H9 (cell line): ENCODE measurements around the gene TMEM204. TPM values are rescaled to one million over a fixed set of nuclear protein-coding genes. Genes with fewer than 3 reads are reported as not detected.

ENCODE experiments used
- DNase-seq: peaks from one replicate; pipeline ENCODE4 v3.0.0-alpha.2; 2017
- H2AFZ ChIP-seq: one replicate; pipeline ENCODE4 v1.6.1; 2013; ENCODE audit warnings: mild to moderate bottlenecking, low read length, control low read depth, moderate library complexity
- H2AK5ac ChIP-seq: 2 replicates; pipeline ENCODE4 v1.6.1; 2013; ENCODE audit warnings: low read length, control low read depth, mixed read lengths; ENCODE audit not compliant: insufficient read length
- H2BK120ac ChIP-seq: one replicate; pipeline ENCODE4 v1.6.1; 2013; ENCODE audit warnings: low read depth, mild to moderate bottlenecking, low read length, control low read depth, inconsistent platforms; ENCODE audit not compliant: poor library complexity, severe bottlenecking
- H2BK12ac ChIP-seq: 2 replicates; pipeline ENCODE4 v1.6.1; 2013; ENCODE audit warnings: low read length, control low read depth, mixed read lengths, low read depth; ENCODE audit not compliant: insufficient read length
- H2BK15ac ChIP-seq: 2 replicates; pipeline ENCODE4 v1.6.1; 2013; ENCODE audit warnings: low read depth, low read length, control low read depth
- H2BK20ac ChIP-seq: one replicate; pipeline ENCODE4 v1.6.1; 2013; ENCODE audit warnings: low read depth, mild to moderate bottlenecking, low read length, control low read depth, inconsistent platforms; ENCODE audit not compliant: poor library complexity, severe bottlenecking
- H2BK5ac ChIP-seq: 2 replicates; pipeline ENCODE4 v1.6.1; 2013; ENCODE audit warnings: low read length, control low read depth, mixed read lengths; ENCODE audit not compliant: insufficient read length
- H3K14ac ChIP-seq: 2 replicates; pipeline ENCODE4 v1.6.1; 2013; ENCODE audit warnings: low read length, control low read depth; ENCODE audit not compliant: insufficient read depth
- H3K18ac ChIP-seq: 2 replicates; pipeline ENCODE4 v1.6.1; 2013; ENCODE audit warnings: low read depth, mild to moderate bottlenecking, mixed read lengths, low read length, control low read depth; ENCODE audit not compliant: insufficient read length
- H3K23ac ChIP-seq: 2 replicates; pipeline ENCODE4 v1.6.1; 2013; ENCODE audit warnings: low read length, control low read depth, mixed read lengths, low read depth; ENCODE audit not compliant: insufficient read length
- H3K23me2 ChIP-seq: 2 replicates; pipeline ENCODE4 v1.6.1; 2013; ENCODE audit warnings: low read depth, mild to moderate bottlenecking, mixed read lengths, low read length, control low read depth; ENCODE audit not compliant: insufficient read length, poor library complexity, severe bottlenecking
- H3K27ac ChIP-seq: 2 replicates; pipeline ENCODE4 v1.5.1; 2013; ENCODE audit warnings: low read length, control low read depth, mixed read lengths, low read depth; ENCODE audit not compliant: insufficient read length
- H3K27me3 ChIP-seq: 2 replicates; pipeline ENCODE4 v1.6.1; 2013; ENCODE audit warnings: low read length, control low read depth, inconsistent platforms; ENCODE audit not compliant: insufficient read depth
- H3K4ac ChIP-seq: 2 replicates; pipeline ENCODE4 v1.6.1; 2013; ENCODE audit warnings: low read depth, mild to moderate bottlenecking, control low read depth, inconsistent platforms, low read length, moderate library complexity
- H3K4me1 ChIP-seq: 2 replicates; pipeline ENCODE4 v1.6.1; 2013; ENCODE audit warnings: low read length, control low read depth, inconsistent platforms; ENCODE audit not compliant: insufficient read depth
- H3K4me2 ChIP-seq: 2 replicates; pipeline ENCODE4 v1.6.1; 2013; ENCODE audit warnings: low read length, control low read depth, mixed read lengths; ENCODE audit not compliant: insufficient read length, insufficient read depth
- H3K56ac ChIP-seq: 2 replicates; pipeline ENCODE4 v1.6.1; 2013; ENCODE audit warnings: low read depth, mild to moderate bottlenecking, mixed read lengths, low read length, control low read depth; ENCODE audit not compliant: insufficient read length
- H3K79me1 ChIP-seq: 2 replicates; pipeline ENCODE4 v1.6.1; 2013; ENCODE audit warnings: low read depth, mild to moderate bottlenecking, moderate library complexity, low read length, control low read depth, inconsistent platforms; ENCODE audit not compliant: insufficient read depth, poor library complexity, severe bottlenecking
- H3K79me2 ChIP-seq: 2 replicates; pipeline ENCODE4 v1.6.1; 2013; ENCODE audit warnings: low read length, control low read depth, inconsistent platforms; ENCODE audit not compliant: insufficient read depth
- H3K9ac ChIP-seq: 2 replicates; pipeline ENCODE4 v1.6.1; 2013; ENCODE audit warnings: low read length, control low read depth, mixed read lengths; ENCODE audit not compliant: insufficient read length; ENCODE audit errors: extremely low read depth
- H3K9me3 ChIP-seq: one replicate; pipeline ENCODE4 v1.6.1; 2013; ENCODE audit warnings: low read depth, low read length, inconsistent platforms; ENCODE audit not compliant: control insufficient read depth
- H3T11ph ChIP-seq: one replicate; pipeline ENCODE4 v1.6.1; 2013; ENCODE audit warnings: mild to moderate bottlenecking, low read length, control low read depth, inconsistent platforms
- H4K20me1 ChIP-seq: one replicate; pipeline ENCODE4 v1.6.1; 2013; ENCODE audit not compliant: control insufficient read depth, insufficient read length, insufficient read depth
- H4K5ac ChIP-seq: 2 replicates; pipeline ENCODE4 v1.6.1; 2013; ENCODE audit warnings: low read depth, mild to moderate bottlenecking, mixed read lengths, low read length, control low read depth; ENCODE audit not compliant: insufficient read length
- H4K8ac ChIP-seq: replicated peaks from 2 replicates; pipeline ENCODE4 v1.6.1; 2013; ENCODE audit warnings: low read length, control low read depth, mixed read lengths, low read depth; ENCODE audit not compliant: insufficient read length
- H4K91ac ChIP-seq: 2 replicates; pipeline ENCODE4 v1.6.1; 2013; ENCODE audit warnings: low read depth, mild to moderate bottlenecking, moderate library complexity, mixed read lengths, low read length, control low read depth; ENCODE audit not compliant: insufficient read length
- H3K27ac Mint-ChIP-seq, 3 experiments: 2 replicates in 2 of 3; 3 replicates in 1 of 3; pipeline ENCODE4 v1.8.0; 2020 to 2021; ENCODE audit warnings: mixed read lengths in 3 of 3, mild to moderate bottlenecking in 1 of 3, moderate library complexity in 1 of 3
- H3K27me3 Mint-ChIP-seq: 2 replicates; pipeline ENCODE4 v1.8.0; 2021; ENCODE audit warnings: low read depth, mild to moderate bottlenecking, moderate library complexity, mixed read lengths
- H3K36me3 Mint-ChIP-seq, 3 experiments: 2 replicates in 2 of 3; 3 replicates in 1 of 3; pipeline ENCODE4 v1.8.0; 2020 to 2021; ENCODE audit warnings: low read depth in 3 of 3, mixed read lengths in 3 of 3; ENCODE audit not compliant: insufficient read depth in 1 of 3
- H3K4me1 Mint-ChIP-seq, 2 experiments: 2 replicates each; pipeline ENCODE4 v1.8.0; 2020; ENCODE audit warnings: mixed read lengths in 2 of 2
- H3K4me3 Mint-ChIP-seq, 2 experiments: 2 replicates in 1 of 2; 3 replicates in 1 of 2; pipeline ENCODE4 v1.8.0; 2020 to 2021; ENCODE audit warnings: mild to moderate bottlenecking in 2 of 2, mixed read lengths in 2 of 2, moderate library complexity in 1 of 2
- H3K9me3 Mint-ChIP-seq, 2 experiments: 2 replicates in 1 of 2; 3 replicates in 1 of 2; pipeline ENCODE4 v1.8.0; 2020; ENCODE audit warnings: mild to moderate bottlenecking in 2 of 2, mixed read lengths in 2 of 2, moderate library complexity in 1 of 2
- WGBS: extraction: QIAGEN DNeasy Blood & Tissue Kit; methylation state at CpG from one replicate; pipeline ENCODE4 v1.1.7; 2013; ENCODE audit warnings: missing lambda C conversion rate, low lambda C conversion rate, mixed read lengths; ENCODE audit not compliant: insufficient read length; ENCODE audit errors: extremely low coverage; 5-methylcytosine and 5-hydroxymethylcytosine counted together
- total RNA-seq: library from RNA; stranded (reverse); gene quantifications from 2 replicates; pipeline ENCODE4 v1.2.1, GENCODE V29; 2021
- TF ChIP-seq, protein P1 (sequence below): fragments of 200-600 bp; sonication (generic); conservative IDR thresholded peaks from 3 replicates; pipeline ENCODE4 v1.8.0; 2021; ENCODE audit warnings: antibody characterized with exemption, mild to moderate bottlenecking

The TMEM204 gene
- total RNA-seq, 1 experiment from 2014 or later = not detected

DNA sequence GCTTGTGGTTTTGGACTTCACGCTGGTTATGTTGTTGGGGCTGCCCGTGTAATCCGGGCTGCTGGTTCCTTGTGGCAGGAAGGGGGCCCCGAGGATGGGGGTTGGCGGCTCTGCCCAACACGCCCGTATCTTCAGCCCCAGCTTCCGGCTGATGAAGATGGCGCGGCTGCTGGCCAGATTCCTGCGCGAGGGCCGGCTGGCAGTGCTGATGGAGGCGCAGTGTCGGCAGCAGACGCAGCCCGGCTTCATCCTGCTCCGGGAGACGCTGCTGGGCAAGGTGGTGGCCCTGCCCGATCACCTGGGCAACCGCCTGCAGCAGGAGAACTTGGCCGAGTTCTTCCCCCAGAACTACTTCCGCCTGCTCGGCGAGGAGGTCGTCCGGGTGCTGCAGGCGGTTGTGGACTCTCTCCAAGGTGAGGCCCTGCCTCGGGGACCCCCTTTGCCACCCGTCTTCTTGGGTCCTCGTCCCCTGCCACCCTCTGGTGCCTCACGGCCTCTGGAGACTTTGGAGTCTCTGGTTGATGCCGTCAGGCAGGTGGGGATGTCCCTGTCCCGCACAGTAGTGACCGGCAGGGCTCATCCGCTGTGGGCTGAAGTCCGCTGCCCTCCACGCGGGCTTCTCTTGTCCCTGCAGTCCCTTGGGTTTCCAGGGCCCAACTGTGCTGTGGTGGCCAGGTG lies 38.1 kb upstream of the TMEM204 start:
- peaks cover 4 to 12% of the 10 kb centered on the region in 2 experiments for H3K4me1 Mint-ChIP-seq
- H3K4ac ChIP-seq = no peak overlapping the region
- no peak overlapping the region for H2AFZ ChIP-seq
- H2BK120ac ChIP-seq = no peak overlapping the region
- no peaks in the 10 kb centered on the region for H4K20me1 ChIP-seq
- H3K4me1 ChIP-seq = no peaks in the 10 kb centered on the region; the same call in 1 of the 2 replicates
- no peak overlapping the region for H4K91ac ChIP-seq
- no peak overlapping the region for H2BK5ac ChIP-seq
- no peak overlapping the region for H3K27ac ChIP-seq
- H3K27me3 ChIP-seq = no peaks in the 10 kb centered on the region
- H3K23me2 ChIP-seq = peaks cover 3% of the 10 kb centered on the region
- H2BK20ac ChIP-seq = no peak overlapping the region
- no peaks in the 10 kb centered on the region for H3K9me3 Mint-ChIP-seq
- no peak overlapping the region for H4K8ac ChIP-seq
- H3K27me3 Mint-ChIP-seq = no peaks in the 10 kb centered on the region; the same call in none of the 2 replicates
- H3K18ac ChIP-seq = no peak overlapping the region
- H4K5ac ChIP-seq = no peak overlapping the region
- WGBS = no CpG with 5 or more reads among the region's 39 CpGs
- no peaks in the 10 kb centered on the region for H3K79me1 ChIP-seq
- H3K36me3 Mint-ChIP-seq = peaks cover 7 to 40% (median 37%) of the 10 kb centered on the region in 3 experiments; a peak in 6 of 7 replicates
- TF ChIP-seq, protein P1, sequence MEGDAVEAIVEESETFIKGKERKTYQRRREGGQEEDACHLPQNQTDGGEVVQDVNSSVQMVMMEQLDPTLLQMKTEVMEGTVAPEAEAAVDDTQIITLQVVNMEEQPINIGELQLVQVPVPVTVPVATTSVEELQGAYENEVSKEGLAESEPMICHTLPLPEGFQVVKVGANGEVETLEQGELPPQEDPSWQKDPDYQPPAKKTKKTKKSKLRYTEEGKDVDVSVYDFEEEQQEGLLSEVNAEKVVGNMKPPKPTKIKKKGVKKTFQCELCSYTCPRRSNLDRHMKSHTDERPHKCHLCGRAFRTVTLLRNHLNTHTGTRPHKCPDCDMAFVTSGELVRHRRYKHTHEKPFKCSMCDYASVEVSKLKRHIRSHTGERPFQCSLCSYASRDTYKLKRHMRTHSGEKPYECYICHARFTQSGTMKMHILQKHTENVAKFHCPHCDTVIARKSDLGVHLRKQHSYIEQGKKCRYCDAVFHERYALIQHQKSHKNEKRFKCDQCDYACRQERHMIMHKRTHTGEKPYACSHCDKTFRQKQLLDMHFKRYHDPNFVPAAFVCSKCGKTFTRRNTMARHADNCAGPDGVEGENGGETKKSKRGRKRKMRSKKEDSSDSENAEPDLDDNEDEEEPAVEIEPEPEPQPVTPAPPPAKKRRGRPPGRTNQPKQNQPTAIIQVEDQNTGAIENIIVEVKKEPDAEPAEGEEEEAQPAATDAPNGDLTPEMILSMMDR = no peak
- no peak overlapping the region for H3K23ac ChIP-seq
- H3K9ac ChIP-seq = no peak overlapping the region
- no peak overlapping the region for H3K4me2 ChIP-seq
- no peaks in the 10 kb centered on the region for H3K9me3 ChIP-seq
- H2AK5ac ChIP-seq = no peak overlapping the region
- no peak overlapping the region for H2BK15ac ChIP-seq
- H3K27ac Mint-ChIP-seq = no peak overlapping the region
- DNase-seq = no peak
- H3T11ph ChIP-seq = no peak overlapping the region
- no peaks in the 10 kb centered on the region; the same call in 1 of the 2 replicates for H3K79me2 ChIP-seq
- H3K14ac ChIP-seq = no peak overlapping the region
- peak overlapping the region; percentile 44 to 87; a peak in 3 of 5 replicates for H3K4me3 Mint-ChIP-seq
- H2BK12ac ChIP-seq = no peak overlapping the region
- H3K56ac ChIP-seq = no peak overlapping the region
